Stimulated activated CD4-positive, alpha-beta T cell treated with anti-CD3 and anti-CD28 coated beads, TNF-alpha, amount 100 ng/mL, for 24 hours (primary cell): Measurements from ENCODE around the gene DIO3.
"Not testable (repeated sequence)": the region's sequence is repeated elsewhere in the genome, so short reads cannot be mapped to it uniquely, and the experiment has no call there.

Source experiments
- DNase-seq, 3 experiments: peaks; one replicate each; pipeline ENCODE4 v3.0.0-alpha.2; 2020; ENCODE audit warnings: low read depth in 3 of 3

DIO3 gene

DNA sequence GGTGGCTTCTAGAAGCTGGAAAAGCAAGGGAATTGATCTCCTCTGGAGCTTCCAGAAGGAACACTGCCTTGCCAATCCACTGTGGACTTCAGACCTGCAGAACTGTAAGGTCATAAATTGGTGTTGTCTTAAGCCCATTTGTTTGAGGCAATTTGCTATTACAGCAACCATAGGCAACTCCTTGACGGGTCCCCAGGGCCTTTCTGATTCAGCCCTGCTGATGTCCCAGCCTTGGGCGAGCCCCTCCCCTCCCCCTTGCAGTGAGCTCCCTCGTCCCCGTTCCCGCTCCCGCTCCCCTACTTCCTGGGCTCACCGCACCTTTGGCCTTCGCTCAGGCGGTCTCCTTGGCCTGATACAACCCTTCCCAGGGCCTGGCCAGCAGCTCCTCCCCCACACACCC is 18.9 kb upstream of the DIO3 start:
- no peak for DNase-seq

DNA sequence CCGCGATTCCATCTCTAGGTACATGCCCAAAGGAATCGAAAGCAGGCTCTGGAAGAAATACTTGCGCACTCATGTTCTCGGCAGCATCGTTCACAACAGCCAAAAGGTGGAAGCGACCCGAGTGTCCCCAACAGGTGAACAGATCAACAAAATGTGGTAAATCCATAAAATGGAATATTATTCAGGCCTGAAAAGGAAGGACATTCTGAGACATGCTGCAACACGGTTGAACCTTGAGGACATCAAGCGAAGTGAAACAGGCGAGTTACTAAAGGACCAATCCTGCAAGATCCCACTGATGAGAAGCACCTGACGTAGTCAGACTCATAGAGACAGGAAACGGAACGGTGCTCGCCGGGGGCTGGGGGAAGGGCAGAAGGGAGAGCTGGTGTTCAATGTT is 17.5 kb upstream of the DIO3 start:
- DNase-seq, result no peak

DNA sequence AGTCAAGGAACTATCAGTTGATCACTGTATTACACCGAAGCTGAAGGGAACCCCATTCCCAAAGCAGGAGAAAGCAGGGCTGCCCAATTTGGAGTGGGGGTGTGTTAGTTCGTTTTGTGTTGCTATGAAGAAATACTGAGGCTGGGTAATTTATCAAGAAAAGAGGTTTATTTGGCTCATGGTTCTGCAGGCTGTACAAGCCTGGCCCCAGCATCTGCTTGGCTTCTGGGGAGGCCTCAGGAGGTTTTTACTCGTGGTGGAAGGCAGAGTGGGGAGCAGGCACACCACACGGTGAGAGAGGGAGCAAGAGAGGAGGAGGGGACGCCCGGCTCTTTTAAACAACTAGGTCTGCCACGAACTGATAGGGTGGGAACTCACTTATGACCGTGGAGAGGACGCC is 16.7 kb upstream of the DIO3 start:
- no peak for DNase-seq

DNA sequence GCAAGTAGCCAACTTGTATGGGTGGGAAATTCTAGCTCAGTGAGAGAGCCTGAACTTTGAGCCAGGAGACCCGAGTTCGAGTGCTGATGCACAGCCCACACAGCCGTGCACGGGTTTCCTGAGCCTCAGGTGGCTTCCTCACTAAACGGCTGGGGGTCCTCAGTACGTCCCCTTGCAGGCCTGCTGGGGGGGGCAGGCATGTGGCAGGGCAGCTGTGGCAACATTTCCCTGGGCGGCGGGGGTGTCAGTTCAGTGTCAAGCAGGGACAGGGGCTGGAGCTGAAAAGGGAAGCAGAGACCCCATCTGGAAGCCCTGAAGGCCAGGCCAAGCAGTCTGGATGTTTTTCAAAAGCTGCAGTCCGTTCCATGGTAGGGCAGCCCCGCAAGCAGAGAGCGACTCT is 14.6 kb upstream of the DIO3 start:
- no peak for DNase-seq

DNA sequence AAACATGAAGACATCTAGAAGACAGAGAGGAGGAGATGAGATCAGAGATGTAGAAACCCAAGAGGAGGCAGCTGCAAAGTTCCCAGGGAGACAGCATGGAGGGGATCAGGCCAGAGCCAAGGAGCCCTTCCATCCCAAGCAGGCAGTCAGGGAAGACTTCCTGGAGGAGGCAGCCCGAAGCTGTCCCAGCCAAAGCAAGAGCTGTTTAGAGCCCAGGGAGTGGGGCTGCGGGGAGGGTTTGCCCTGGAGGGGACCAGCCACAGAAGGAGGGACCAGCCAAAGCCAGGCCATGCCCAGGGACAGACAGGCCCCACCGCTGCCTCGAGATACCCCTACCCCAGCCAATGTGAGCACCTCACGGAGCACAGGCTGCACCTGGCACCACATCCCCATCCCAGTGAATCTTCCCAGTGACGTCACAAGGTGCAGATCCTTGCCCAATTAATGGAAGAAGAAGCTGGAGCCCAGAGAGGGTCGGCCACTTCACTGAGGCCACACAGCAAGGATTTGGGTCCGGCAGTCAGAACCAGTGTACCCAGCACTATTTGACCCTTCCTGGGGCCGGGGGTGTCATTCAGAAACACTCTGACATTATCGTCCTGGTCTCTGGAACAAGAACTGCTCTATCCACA is 14.1 kb upstream of the DIO3 start:
- no peak for DNase-seq

DNA sequence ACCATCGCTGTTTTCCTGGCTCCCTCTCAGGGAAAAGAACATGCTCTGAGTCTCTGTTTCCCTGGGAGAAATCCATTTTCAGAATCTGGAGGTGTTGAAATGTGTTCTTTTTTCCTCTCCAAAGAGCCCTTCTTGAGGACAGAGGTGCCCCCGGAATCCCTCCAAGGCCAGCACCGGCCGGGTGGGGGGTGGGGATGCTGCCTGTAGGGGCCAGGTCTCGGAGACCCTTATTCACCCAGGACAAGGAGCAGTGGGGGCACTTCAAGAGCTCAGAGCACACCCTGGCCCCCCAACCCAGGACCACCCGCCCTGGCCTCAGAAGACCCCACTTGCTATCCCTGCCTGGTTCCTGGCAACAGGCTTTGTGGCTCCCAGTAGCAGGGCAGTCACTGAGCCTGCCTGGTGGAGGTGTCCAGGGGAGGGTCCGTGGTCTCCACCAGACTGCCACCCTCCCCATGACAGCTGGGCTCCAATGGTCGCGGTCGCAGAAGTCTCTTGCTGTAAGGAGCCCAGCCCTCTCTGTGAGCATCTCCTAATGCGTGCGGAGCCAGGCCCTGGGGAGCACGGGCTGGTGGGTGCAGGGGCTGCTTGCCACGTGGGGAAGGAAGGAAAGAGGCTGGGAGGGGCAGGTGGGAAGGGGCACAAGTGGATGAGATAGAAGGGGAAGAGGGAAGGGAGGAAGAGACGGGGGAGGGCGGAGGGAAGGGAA is 13.2 kb upstream of the DIO3 start:
- no peak for DNase-seq

DNA sequence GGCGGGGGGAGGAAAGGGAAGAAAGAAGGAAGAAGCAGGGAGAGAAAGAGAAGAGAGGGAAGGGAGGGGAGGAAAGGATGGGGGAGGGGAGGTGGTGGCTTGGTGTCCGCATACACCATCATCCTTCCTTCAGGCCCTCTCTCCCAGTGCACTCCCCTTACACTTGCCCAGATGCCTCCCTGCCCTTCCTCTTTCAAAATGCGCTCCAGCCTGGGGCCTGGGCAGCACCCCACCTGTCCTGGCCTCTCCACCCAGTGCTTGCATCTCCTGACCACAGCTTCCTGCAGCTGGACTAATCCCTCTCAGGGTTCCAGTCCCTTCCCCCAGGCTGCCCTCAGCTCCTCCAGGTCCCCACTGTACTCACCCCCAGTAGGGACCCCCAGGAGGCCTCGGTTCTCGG is 12.6 kb upstream of the DIO3 start:
- no peak for DNase-seq

DNA sequence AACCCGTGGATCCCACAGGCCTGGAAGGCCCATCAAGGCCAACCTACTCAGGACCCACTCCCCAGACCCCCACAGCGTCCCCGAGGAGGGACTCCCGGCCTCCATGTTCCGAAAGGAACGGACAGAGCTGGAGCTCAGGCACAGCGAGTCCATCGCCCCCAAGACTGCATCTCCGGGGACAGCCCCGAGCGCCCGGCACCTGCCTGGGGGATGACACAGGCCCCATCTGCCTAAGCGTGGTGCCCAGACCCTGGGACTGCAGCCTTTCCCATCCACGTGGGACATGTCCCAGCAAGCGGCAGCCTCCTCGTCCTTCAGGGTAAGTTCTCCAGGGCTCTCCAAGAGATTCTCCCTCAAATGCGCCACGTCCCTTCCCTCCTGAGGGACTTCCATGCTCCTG is 12.1 kb upstream of the DIO3 start:
- no peak for DNase-seq

DNA sequence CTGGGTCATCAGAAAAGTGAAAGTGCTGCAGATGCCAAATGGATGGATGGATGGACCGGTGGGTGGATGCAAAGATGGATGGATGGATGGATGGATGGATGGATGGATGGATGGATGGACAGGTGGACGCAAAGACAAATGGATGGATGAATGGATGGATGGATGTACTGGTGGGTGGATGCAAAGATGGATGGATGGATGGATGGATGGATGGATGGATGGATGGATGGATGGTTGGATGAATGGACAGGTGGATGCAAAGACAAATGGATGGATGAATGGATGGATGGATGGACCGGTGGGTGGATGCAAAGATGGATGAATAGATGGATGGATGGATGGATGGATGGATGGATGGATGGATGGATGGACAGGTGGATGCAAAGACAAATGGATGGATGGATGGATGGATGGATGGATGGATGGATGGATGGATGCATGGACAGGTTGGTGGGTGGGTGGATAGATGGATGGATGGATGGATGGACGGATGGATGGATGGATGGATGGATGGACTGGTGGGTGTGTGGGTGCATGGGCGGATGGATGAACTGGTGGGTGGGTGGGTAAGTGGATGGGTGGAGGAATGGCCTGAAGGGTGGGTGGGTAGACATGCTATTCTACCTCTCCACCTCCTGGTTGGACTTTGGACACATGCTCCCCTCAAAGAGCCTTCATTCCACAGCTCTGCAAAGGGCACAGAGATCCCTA is 10.9 kb upstream of the DIO3 start:
- not testable (repeated sequence) for DNase-seq

DNA sequence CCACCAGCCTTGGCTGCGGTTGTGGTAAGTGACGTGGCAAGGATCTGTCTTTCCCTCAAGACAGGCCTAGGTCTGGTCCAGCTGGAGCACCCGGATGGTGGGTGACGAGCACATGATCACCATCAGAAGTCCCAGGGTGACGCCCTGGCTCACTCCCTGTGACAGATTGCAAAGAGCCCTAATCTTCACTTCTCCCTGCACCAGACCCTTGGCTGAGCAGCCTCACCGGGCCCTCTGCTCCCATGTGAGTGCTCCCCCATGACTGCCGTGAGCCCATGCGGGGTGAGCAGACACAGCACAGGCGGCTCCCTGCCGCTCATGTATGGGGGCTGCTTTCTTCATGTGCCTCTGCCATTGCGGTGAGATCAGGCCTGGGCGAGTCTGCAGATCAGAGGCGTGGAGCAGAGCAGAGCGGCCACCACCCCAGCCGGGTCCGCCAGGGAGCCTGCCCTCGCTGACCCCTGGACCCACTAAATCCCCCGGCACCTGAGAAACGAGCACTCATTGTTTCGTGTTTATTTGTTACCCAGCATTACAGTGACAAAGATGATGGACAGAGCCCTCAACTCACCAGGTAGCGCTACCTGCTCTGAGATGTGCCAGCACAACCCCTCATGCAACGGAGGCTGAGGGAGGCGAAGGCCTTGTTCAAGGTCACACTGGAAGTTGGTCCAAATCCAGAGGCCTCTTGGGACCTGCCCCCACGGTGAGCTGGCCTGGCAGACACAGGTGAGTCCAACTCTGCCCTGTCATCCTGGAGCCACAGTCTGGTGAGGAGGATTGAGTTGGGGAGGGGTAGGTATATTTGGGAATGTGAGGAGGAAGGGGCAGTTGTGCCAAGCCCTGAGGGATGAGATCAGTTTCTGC is 9.3 kb upstream of the DIO3 start:
- DNase-seq, result no peak

DNA sequence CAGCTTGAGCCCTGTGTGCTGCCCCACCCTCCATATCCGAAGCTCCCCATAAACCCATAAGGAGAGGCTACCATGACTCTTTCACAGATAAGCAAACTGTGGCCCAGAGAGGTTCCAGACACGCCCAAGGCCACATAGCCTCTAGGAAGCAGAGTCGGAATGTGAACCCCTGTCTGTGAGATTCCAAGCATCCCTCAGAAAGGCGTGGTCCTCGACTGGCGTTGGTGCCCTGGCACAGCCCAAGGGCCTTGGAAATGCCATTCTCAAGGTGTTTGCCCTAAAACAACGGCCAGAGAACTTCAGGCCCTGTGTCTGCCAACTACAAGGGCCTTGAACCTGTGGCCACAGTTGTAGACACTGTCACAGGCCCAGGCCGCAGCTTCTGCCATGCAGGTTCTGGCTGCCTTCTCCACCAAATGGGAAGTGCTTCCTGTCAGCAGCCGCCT is 8.5 kb upstream of the DIO3 start:
- DNase-seq, result no peak

DNA sequence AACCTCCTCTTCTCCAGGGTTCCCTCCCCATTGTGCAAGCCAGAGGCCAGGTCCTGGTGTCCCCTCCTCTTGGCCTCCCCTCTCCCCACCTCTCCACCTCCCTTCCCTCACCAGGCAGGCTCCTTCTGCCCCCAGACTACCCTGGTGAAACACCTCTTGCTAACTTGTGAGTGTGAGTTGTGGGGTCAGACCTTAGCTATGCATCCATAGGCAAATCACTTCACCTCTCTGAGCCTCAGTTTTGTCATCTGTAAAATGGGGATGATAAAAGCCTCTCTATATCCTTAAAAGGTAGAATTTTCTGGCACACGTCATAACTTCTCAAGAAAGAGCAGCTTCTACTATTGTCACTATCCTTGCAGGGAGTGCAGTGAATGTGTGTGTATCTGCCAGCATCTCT is 7.9 kb upstream of the DIO3 start:
- DNase-seq, result no peak

DNA sequence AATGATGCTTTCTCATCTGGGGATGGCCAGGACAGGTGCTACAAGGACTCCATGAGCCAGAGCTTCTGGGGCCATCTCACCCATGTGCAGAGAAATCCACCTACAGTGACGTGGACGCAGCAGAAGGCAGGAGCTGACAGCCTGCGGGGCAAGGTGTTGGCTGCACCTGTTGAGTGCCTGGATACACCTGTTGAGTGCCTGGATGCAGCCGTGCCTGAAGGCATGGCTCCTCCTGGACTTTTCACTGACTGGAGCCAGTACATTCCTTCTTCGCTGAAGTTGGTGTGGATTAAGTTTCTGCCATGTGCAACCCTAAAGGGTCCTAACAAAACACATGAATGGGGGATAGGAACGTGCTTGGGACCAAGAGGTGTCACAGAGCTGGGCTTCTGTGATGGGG is 7.4 kb upstream of the DIO3 start:
- no peak for DNase-seq

DNA sequence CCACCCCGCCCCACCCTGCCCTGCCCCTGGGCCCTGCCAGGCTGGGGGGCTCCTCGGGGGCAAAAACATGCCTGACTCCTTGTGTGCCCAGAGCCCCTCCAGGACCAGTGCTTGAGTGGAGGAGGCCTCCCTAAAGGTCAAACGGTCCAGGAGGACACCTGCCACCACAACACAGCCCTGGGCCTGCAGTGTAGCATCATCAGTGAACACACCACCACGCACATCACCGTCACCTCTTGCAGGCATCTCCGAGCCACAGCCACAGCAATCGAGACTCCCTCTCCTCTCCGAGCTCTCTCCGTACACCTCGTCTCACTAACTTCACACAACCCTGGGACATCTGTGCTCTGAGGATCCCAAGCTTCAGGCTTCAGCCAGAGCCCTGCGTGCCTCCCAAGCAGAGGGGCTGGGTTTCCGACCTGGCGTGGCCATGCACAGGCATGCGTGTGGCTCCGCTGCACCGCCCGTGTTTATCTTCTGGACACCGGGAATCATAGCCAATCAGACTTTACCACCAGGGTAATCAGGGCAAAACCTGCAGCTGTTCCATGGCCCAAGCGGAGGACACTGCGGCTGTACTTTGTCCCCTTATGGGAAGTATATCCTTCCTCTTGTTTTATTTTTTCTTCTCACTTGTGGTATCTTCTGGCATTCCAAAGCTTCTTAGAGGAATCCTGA is 6.2 kb upstream of the DIO3 start:
- DNase-seq, result no peak

DNA sequence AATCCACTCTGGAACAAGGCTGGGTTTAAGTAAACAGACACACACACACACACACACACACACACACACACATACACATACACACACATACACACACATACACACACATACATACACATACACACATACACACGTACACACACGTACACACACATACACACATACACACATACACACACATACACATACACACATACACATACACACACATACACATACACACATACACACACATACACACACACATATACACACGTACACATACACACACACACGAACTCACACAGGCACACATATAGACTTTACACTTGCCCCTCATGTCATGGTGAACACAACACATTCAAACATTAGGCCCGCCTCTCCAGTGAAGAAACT is 5.6 kb upstream of the DIO3 start:
- DNase-seq, result not testable (repeated sequence)

DNA sequence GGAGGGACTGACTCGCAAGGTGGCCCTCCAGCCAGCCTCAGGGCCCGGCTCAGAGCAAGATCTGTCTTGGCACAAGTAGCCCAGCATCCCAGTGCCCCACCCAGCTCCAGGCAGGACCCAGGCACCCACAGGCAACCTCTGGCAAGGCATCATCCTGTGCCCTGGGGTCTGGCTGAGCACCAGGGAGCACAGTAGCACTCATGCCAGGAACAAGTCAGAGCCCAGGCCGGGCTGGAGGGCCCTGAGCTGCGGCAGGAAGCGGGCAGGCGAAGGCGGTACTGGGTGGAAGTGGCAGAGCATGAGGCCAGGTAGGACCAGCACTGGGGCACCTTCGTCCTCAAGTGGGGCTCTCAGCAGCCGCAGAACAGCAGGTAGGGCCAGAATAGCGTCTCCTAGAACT is 5.2 kb upstream of the DIO3 start:
- DNase-seq, result no peak

DNA sequence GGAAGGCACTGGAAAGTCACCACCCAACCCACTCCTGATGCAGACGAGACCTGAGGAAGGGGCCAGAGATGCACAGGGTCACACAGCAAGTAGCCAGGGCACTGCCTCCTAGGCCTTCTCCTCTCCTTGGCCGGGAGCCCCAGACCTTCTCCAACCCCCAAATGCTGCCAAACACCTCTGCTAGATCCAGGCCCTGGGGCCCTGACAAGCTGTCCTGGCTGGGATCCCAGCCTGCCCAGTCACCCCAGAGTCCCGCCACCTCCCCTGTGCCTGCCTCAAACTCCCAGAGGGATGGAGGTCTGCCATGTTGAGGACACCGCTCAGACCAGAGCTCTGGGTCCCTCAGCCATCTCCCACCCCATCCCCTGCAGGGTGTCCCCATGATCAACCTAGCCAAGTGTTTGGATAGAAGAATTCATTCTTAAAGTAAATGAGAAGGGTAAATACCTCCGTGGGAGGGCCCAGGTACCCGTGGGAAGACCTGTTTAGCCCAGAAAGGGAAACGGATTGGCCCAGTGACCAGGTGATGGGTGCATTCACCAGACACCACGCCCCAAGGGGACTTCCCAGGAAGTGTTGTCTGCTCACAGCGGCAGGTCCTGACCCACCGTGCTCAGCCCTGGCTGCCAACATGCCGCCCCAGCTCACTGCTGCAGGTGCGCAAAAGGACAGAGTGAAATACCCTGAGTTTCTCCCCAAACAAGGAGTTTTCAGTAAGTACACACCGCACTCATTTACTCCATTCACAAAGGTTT is 4.6 kb upstream of the DIO3 start:
- DNase-seq, result no peak

DNA sequence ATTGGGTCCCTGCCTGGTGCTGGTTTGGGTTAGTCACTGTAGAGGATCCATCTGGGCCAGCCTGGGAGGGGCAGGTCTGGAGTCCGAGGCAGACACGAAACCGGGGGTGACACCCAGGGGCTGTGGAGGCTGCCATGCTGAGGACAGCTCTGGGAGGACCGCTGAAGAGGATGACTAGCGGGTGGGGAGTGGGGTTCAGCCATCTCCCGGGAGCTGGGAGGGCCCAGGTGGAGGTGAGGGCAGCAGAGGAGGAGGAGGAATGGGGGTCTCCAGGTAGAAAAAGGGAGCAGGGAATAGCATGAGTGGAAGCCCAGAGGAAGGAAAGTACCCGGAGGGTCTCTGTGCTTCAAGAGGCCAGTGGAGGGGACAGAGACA is 4.0 kb upstream of the DIO3 start:
- no peak for DNase-seq

DNA sequence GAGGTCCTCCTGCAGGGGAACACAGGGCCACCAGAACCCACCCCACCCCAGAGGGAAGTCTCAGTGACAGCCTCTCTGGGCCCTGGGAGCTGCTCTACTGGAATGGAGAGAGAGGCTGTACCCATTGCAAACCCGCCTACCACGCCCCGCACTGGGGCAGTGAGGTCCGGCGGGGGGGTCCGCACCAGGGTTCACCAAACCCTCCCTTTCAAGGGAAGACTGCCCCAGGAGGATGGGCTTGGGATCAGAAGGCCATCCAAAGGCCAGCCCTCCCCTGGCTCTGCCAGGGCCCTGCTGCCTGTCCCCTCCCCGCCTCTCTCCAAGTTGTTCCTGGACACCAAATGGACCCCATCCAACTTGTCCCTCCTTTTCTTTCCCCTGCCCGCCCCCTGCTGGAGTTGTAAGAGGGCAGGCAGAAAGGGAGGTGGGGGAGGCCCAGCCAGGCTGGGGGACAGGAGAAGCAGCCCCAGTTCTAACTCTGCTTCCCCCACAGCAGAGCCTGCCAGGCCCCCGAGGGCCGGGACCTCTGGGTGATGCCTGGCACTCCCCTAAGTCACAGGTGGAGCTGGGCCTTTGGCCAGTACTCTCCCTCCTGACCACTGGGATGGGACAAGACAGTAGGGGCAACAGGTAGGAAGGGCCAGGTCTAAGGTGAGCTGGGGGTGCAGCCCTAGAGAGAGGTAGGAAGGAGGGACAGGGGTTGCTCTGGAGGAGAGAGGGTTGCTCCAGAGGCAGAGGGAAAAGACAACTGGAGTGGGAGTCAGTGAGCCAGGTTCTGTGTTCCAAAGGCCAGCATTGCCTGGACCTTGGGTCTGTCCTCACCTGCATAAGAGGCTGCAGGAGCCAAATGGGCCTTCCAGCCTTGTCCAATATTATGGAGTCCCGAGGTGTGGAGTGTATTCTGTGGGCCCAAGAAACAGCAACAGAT is 3.2 kb upstream of the DIO3 start:
- DNase-seq, result no peak

DNA sequence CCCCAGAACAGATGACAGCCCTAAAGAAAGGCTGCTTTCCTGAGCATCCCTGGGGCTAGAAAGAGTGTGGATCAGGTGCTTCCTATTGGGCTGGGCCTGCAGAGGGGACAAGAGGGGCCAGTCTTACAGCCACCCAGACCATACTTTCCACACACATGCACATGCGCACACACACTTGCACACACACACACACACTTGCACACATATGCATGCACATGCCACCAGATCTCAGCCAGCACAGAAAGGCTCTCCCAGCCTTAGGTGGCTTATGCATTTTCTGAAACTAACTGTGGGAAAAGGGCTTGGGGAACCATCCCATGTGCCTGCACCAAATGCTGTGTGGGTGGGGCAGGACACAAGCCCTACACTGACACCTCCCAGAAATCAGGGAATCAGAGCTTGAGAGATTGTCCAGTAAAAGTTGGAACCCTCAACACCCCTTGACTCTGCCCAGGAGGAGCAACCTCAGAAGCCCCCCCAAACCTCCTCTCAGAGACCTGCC is 2.5 kb upstream of the DIO3 start:
- DNase-seq, result no peak
